Stimulated activated CD8-positive, alpha-beta memory T cell treated with anti-CD3 and anti-CD28 coated beads, Interleukin-15, amount 100 ng/mL, for 48 hours (primary cell): ENCODE measurements around the gene SUPT3H.

Experiments used
- DNase-seq, 2 donors: peaks; one replicate each; pipeline ENCODE4 v3.0.0-alpha.2; 2020; ENCODE audit warnings: low read depth in 2 of 2

SUPT3H gene

GRCh38 chr6:45118754-45119153 lies 259.0 kb downstream of the SUPT3H start:
- DNase-seq, result no peak

GRCh38 chr6:45116714-45117410 lies 260.9 kb downstream of the SUPT3H start:
- DNase-seq, result no peak

GRCh38 chr6:45115696-45116095 lies 262.0 kb downstream of the SUPT3H start:
- no peak for DNase-seq

GRCh38 chr6:45112711-45113110 lies 265.0 kb downstream of the SUPT3H start:
- DNase-seq, result no peak

- no peak for DNase-seq
Measured at GRCh38 chr6:45109551-45109950, 268.2 kb downstream of the SUPT3H start.

- DNase-seq, result no peak
Measured at GRCh38 chr6:45105170-45105820, 272.4 kb downstream of the SUPT3H start.

GRCh38 chr6:45104429-45104828 lies 273.3 kb downstream of the SUPT3H start:
- no peak for DNase-seq

- DNase-seq, result no peak
Measured at GRCh38 chr6:45098256-45098655, 279.5 kb downstream of the SUPT3H start.

- DNase-seq, result no peak
Measured at GRCh38 chr6:45094831-45095230, 282.9 kb downstream of the SUPT3H start.

GRCh38 chr6:45092135-45092534 lies 285.6 kb downstream of the SUPT3H start:
- DNase-seq, result no peak

GRCh38 chr6:45086360-45087084 lies 291.2 kb downstream of the SUPT3H start:
- DNase-seq, result no peak

GRCh38 chr6:45084257-45084656 lies 293.5 kb downstream of the SUPT3H start:
- DNase-seq, result no peak

- DNase-seq, result no peak
Measured at GRCh38 chr6:45082091-45082490, 295.6 kb downstream of the SUPT3H start.

- DNase-seq, result no peak
Measured at GRCh38 chr6:45081634-45082033, 296.1 kb downstream of the SUPT3H start.

- DNase-seq, result no peak
Measured at GRCh38 chr6:45078432-45078831, 299.3 kb downstream of the SUPT3H start.

GRCh38 chr6:45076217-45076930 lies 301.4 kb downstream of the SUPT3H start:
- no peak for DNase-seq

GRCh38 chr6:45075246-45075645 lies 302.5 kb downstream of the SUPT3H start:
- DNase-seq, result no peak

- no peak for DNase-seq
Measured at GRCh38 chr6:45074439-45074838, 303.3 kb downstream of the SUPT3H start.

- no peak for DNase-seq
Measured at GRCh38 chr6:45073771-45074170, 304.0 kb downstream of the SUPT3H start.

- DNase-seq, result no peak
Measured at GRCh38 chr6:45072673-45073072, 305.1 kb downstream of the SUPT3H start.

- no peak for DNase-seq
Measured at GRCh38 chr6:45072016-45072415, 305.7 kb downstream of the SUPT3H start.

- no peak for DNase-seq
Measured at GRCh38 chr6:45069091-45069490, 308.6 kb downstream of the SUPT3H start.
